HG03280 (cell line): ENCODE results near the gene RABGAP1L.

Experiments used
- ATAC-seq: cut with Tn5 transposase; IDR thresholded peaks from one replicate; pipeline ENCODE4 v1.9.1; 2021; ENCODE audit warnings: mild to moderate bottlenecking, moderate library complexity; ENCODE audit not compliant: unreplicated experiment

Gene RABGAP1L

GRCh38 chr1:174975764-174976163 lies 816.4 kb downstream of the RABGAP1L start:
- ATAC-seq, result no peak

GRCh38 chr1:174976436-174977108 lies 817.3 kb downstream of the RABGAP1L start:
- ATAC-seq, result no peak

GRCh38 chr1:174982971-174983689 lies 823.8 kb downstream of the RABGAP1L start:
- no peak for ATAC-seq

DNA sequence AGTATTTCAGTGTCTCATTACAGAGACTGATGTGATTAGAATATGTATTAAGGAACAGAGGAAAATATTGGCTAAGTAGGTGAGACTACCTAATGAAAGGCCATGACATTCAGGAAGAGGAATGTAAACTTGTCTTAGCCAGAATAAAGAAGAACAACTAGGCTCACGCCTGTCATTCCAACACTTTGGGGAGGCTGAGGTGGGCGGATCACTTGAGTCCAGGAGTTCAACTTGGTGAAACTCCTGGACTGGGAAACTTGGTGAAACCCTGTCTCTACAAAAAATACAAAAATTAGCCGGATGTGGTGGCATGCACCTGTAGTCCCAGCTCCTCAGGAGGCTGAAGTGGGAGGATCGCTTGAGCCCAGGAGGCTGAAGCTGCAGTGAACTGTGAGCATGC lies 825.6 kb downstream of the RABGAP1L start:
- ATAC-seq, result no peak

- peak; percentile 15 for ATAC-seq
Observed at GRCh38 chr1:174988539-174988938, 829.2 kb downstream of the RABGAP1L start.

- ATAC-seq, result peak; percentile 50
Observed at GRCh38 chr1:174988986-174989385, 829.7 kb downstream of the RABGAP1L start.

GRCh38 chr1:174989536-174990220 lies 830.4 kb downstream of the RABGAP1L start:
- ATAC-seq, result no peak

DNA sequence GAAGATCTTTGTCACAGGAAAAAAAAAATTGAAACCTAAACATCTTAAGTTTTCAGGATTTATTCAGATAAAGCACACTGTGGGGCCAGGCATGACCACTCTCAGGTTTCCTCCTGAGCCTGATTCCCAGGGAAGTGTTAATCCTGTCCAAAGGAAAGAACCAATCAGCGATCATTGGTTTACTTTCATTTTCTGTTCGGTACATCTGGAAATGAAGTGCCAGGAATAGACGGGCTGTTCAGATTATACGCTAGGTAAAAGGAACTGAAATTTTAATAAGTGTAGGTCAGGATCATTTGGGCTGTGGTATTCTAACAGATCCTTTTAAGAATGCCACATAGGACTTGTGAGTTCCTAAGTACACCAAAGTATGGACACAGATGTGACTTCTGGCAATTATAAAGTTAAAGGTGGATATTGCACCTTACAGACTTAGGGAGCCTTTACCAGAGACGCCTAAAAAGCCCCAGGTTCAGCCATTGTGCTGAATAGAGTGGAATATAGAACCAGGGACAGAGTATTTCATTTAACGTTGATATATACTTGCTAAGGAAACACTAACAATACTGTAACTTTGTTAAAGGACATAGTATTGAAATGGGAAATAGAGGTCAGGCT lies 831.2 kb downstream of the RABGAP1L start:
- ATAC-seq, result no peak

DNA sequence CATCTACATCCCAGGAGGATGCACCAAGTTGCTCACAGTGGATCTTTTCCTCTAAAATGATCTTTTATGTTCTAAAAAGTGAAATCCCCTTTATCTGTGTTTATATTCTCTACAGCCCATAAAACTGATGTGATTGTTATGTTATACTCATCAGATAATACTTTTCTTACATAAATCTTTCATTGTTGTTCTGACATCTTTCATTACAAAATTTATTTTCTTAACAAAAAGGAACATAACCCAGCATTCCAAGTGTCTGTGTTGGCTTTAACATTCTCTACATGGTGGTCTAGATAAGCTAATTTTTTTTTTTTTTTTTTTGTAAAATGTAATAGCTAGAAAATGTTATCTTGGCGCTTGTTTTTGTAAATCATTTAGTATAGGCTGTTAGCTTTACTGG lies 832.2 kb downstream of the RABGAP1L start:
- no peak for ATAC-seq

- ATAC-seq, result no peak
Observed at GRCh38 chr1:174995121-174995520, 835.8 kb downstream of the RABGAP1L start.

DNA sequence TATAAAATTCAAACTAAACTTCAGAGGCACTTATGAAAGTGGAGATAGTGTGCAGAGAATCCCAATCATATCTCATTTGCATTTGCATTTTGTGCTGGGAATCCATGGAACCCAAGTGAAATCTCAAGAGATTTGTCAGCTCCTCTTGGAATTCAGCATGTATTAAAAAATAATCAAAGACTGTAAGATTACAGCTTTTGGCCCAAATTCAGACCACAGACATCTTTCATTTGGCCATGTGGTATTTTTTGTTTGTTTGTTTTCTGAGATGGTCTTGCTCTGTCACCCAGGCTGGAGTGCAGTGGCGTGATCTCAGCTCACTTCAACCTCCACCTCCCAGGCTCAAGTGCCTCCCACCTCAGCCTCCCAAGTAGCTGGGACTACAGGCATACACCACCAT lies 836.6 kb downstream of the RABGAP1L start:
- no peak for ATAC-seq

DNA sequence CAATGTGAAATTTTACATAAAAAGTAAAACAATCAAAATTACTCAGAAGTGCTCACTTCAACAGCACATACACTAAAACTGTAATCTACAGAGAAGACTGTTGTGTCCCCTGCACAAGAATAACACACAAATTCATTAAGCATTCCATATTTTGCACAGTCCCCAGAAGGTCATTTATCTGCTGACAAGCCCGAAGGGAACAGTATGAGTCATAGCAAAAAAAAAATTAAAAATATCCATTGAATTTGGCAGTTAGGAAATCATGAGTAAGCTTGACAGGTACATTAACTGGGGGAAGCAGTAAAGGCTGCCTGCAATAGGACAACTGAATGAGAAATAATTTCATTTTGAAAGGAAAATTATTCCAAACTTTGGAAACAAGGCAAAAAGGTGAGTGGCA lies 837.2 kb downstream of the RABGAP1L start:
- ATAC-seq, result no peak

- ATAC-seq, result no peak
Observed at GRCh38 chr1:174997041-174997440, 837.7 kb downstream of the RABGAP1L start.

- no peak for ATAC-seq
Observed at GRCh38 chr1:174998569-174999215, 839.4 kb downstream of the RABGAP1L start.

DNA sequence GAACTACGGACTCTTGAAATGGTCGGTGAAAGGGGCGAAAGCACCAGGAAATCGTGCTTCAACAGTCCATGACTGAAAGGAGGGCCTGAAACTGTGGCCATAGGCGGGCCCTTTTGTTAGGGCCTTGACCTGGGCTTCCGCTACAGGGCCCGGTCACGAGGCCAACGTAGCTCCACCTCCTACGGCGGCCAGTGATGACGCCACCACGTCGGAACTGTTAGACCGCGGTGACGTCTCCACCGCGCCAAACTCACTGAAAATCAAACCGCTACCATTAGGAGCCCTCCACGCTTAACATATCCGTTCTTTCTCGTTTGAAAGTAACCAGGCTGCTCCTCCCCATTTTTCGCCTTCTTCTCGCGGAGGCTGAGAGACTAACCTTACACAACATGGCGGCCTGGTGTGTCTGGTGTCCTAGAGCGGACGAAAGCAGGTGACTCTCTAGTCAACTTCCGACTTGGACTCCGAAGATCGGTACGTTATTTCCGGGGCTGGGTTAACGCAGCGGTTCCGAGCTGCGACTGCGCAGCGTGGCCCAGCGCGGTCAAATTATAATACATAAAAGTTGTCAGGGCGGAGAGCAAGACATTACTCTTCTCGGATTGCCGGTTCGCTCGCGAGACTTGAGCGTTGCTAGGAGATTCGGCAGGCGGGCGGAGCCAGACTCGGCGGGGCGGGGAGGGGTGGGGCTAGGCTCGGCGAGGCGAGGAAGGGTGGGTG lies 840.1 kb downstream of the RABGAP1L start:
- ATAC-seq, result peak; percentile 76

DNA sequence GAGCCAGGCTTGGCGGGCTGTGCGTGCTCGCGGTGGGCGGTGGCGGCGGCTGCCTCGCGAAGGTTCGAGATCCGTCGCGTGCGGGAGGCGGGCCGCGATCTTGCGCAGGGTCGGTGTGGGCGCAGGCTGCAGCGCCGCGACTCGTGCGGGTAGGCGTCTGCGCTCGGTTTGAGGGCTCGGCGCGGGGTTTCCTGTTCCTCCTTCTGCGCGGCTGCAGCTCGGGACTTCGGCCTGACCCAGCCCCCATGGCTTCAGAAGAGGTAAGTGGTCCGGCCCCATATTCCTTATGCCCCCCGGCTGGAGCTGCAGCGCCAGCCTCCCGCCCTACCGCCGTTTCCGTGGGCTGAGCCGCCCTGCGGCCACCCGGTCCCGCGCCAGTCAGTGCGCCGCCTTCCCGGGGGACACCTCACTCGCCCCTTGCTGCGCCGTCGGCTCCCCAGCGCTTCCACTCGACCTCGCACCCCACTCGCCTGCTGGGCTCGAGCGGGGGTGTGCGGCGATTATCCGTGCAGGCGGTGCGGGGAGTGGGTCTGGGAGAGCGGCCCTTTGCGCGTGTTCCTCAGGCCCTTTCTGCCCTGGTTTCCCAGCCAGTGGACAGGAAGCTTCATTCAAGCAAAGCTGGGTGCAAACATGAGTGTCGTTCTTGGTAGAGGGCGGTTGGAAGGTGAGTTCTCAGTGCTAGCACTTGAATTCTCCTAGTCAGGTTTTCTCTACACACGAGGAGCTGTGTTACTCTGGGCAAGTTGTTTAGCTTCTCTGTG lies 840.8 kb downstream of the RABGAP1L start, which contains the start of gene CACYBP:
Gene CACYBP (plus strand): TSS at position 12 of the 761 bp plus-strand sequence. CDS start 234 bp downstream, at position 246.
- ATAC-seq, result no peak

- ATAC-seq, result no peak
Observed at GRCh38 chr1:175000697-175001187, 841.4 kb downstream of the RABGAP1L start.

- ATAC-seq, result no peak
Observed at GRCh38 chr1:175002910-175003517, 843.7 kb downstream of the RABGAP1L start.

- ATAC-seq, result no peak
Observed at GRCh38 chr1:175003521-175003920, 844.2 kb downstream of the RABGAP1L start.
